CD14-positive monocyte (primary cell): ENCODE measurements around the gene CELF4. TPM values are rescaled to one million over a fixed set of nuclear protein-coding genes. Genes with fewer than 3 reads are reported as not detected.

Experiments used
- DNase-seq, 3 donors: peaks; one replicate each; pipeline ENCODE4 v3.0.0-alpha.2; 2011 to 2022
- H2AFZ ChIP-seq: 2 replicates; pipeline ENCODE4 v1.6.0; 2012; ENCODE audit warnings: mild to moderate bottlenecking, low read depth, low read length, inconsistent platforms; ENCODE audit not compliant: insufficient read depth, poor library complexity, severe bottlenecking
- H3K27ac ChIP-seq, 2 donors: 1 replicate in 1 of 2; 2 replicates in 1 of 2; pipeline ENCODE4 v1.5.1; 2012 to 2013; ENCODE audit warnings: low read length in 2 of 2, control low read depth in 1 of 2, inconsistent platforms in 1 of 2, low read depth in 1 of 2, mild to moderate bottlenecking in 1 of 2
- H3K27me3 ChIP-seq, 2 donors: one replicate each; pipeline versions ENCODE4 v1.6.0 to v1.6.1; 2011 to 2013; ENCODE audit warnings: low read length in 2 of 2; ENCODE audit not compliant: control insufficient read depth in 2 of 2, insufficient read depth in 2 of 2
- H3K36me3 ChIP-seq, 2 donors: replicated peaks in 1 of 2; 1 replicate in 1 of 2; 2 replicates in 1 of 2; pipeline versions ENCODE4 v1.5.1 to v1.6.1; 2012 to 2013; ENCODE audit warnings: low read length in 2 of 2, control low read depth in 1 of 2, inconsistent platforms in 1 of 2, mild to moderate bottlenecking in 1 of 2; ENCODE audit not compliant: insufficient read depth in 2 of 2, control insufficient read depth in 1 of 2
- H3K4me1 ChIP-seq, 2 donors: 1 replicate in 1 of 2; 2 replicates in 1 of 2; pipeline versions ENCODE4 v1.5.1 to v1.6.1; 2012 to 2013; ENCODE audit warnings: low read length in 2 of 2, control low read depth in 1 of 2, inconsistent platforms in 1 of 2, mild to moderate bottlenecking in 1 of 2, moderate library complexity in 1 of 2; ENCODE audit not compliant: insufficient read depth in 2 of 2, control insufficient read depth in 1 of 2
- H3K4me2 ChIP-seq: replicated peaks from 2 replicates; pipeline ENCODE3; 2012; ENCODE audit warnings: low read length, moderate library complexity, mild to moderate bottlenecking; ENCODE audit not compliant: poor library complexity, severe bottlenecking; ENCODE audit errors: extremely low read depth
- H3K4me3 ChIP-seq, 3 experiments: fragments of 200-600 bp in 1 of 3; sonication (generic) in 1 of 3; replicated peaks in 1 of 3; 1 replicate in 2 of 3; 2 replicates in 1 of 3; pipeline ENCODE4 v1.5.1; 2011 to 2013; ENCODE audit warnings: low read length in 3 of 3, mild to moderate bottlenecking in 3 of 3, control low read depth in 2 of 3, low read depth in 2 of 3, inconsistent platforms in 1 of 3, moderate library complexity in 1 of 3
- H3K79me2 ChIP-seq: 2 replicates; pipeline ENCODE4 v1.6.0; 2012; ENCODE audit warnings: mild to moderate bottlenecking, control low read depth, inconsistent platforms, low read length, moderate library complexity; ENCODE audit not compliant: insufficient read depth
- H3K9ac ChIP-seq: 2 replicates; pipeline ENCODE4 v1.6.0; 2017; ENCODE audit warnings: low read length, mild to moderate bottlenecking; ENCODE audit not compliant: insufficient read depth, poor library complexity, severe bottlenecking
- H3K9me3 ChIP-seq, 2 donors: replicated peaks in 1 of 2; 1 replicate in 1 of 2; 2 replicates in 1 of 2; pipeline versions ENCODE4 v1.5.1 to v1.6.1; 2012 to 2013; ENCODE audit warnings: low read length in 2 of 2, control low read depth in 1 of 2; ENCODE audit not compliant: control insufficient read depth in 1 of 2, insufficient read depth in 1 of 2
- H4K20me1 ChIP-seq: 2 replicates; pipeline ENCODE4 v1.6.0; 2012; ENCODE audit warnings: mild to moderate bottlenecking, low read length, control low read depth, moderate library complexity; ENCODE audit not compliant: insufficient read depth
- H3K27ac Mint-ChIP-seq, 7 donors: one replicate each; pipeline ENCODE4 v1.8.0; 2020; ENCODE audit warnings: mild to moderate bottlenecking in 7 of 7, mixed read lengths in 7 of 7, moderate library complexity in 6 of 7, inconsistent platforms in 2 of 7
- H3K27me3 Mint-ChIP-seq, 3 donors: one replicate each; pipeline ENCODE4 v1.8.0; 2021 to 2022; ENCODE audit warnings: low read depth in 3 of 3, mild to moderate bottlenecking in 3 of 3, mixed read lengths in 3 of 3, moderate library complexity in 3 of 3, inconsistent platforms in 1 of 3
- H3K36me3 Mint-ChIP-seq, 2 donors: one replicate each; pipeline ENCODE4 v1.8.0; 2020; ENCODE audit warnings: mixed read lengths in 2 of 2, inconsistent platforms in 1 of 2, mild to moderate bottlenecking in 1 of 2
- H3K4me1 Mint-ChIP-seq: one replicate; pipeline ENCODE4 v1.8.0; 2020; ENCODE audit warnings: mild to moderate bottlenecking, mixed read lengths
- H3K4me3 Mint-ChIP-seq, 2 donors: one replicate each; pipeline ENCODE4 v1.8.0; 2020; ENCODE audit warnings: mild to moderate bottlenecking in 2 of 2, mixed read lengths in 2 of 2, moderate library complexity in 1 of 2
- H3K9me3 Mint-ChIP-seq, 7 donors: one replicate each; pipeline ENCODE4 v1.8.0; 2020 to 2022; ENCODE audit warnings: mixed read lengths in 7 of 7, mild to moderate bottlenecking in 6 of 7, moderate library complexity in 6 of 7, inconsistent platforms in 2 of 7
- CTCF ChIP-seq: fragments of 200-600 bp; IDR thresholded peaks from one replicate; pipeline ENCODE4 v1.8.0; 2022; ENCODE audit warnings: antibody characterized with exemption, mild to moderate bottlenecking
- WGBS: methylation state at CpG from one replicate; pipeline ENCODE4 v1.1.5; 2013; ENCODE audit warnings: missing lambda C conversion rate; ENCODE audit not compliant: insufficient coverage; 5-methylcytosine and 5-hydroxymethylcytosine counted together
- intact Hi-C, 2 donors: fragments of 100-400 bp; cut with micrococcal nuclease; formaldehyde crosslinking; loops; one replicate each; pipeline versions ENCODE4 v1.15.0 to v1.15.1; 2023
- polyA plus RNA-seq, 3 donors: library from polyadenylated mRNA; depleted of rRNA in 1 of 3; unstranded in 2 of 3; stranded (reverse) in 1 of 3; fragments of 300-500 nt in 2 of 3; fragments of >200 nt in 1 of 3; fragmentation: Illumina TruSeq in 2 of 3; gene quantifications; 1 replicate in 2 of 3; 2 replicates in 1 of 3; pipeline ENCODE4 v1.2.3, GENCODE V29; 2012 to 2021

The CELF4 gene
- polyA plus RNA-seq, 3 donors = not detected

GRCh38 chr18:37588289-37588688, 22.7 kb upstream of the CELF4 start:
- no peaks in the 10 kb centered on the region for H3K36me3 Mint-ChIP-seq
- TF ChIP-seq CTCF = no peak
- intact Hi-C loops = loop anchor here in 1 of 2 donors (10.0 kb wide), 1 partner anchor 57 kb away; no protein-coding TSS in a partner anchor
- Histone ChIP-seq H3K79me2 (no peaks in the 10 kb centered on the region), H3K27ac (no peak overlapping the region), H3K4me2 (no peak overlapping the region), H3K4me1 (no peaks in the 10 kb centered on the region), H3K9me3 (no peaks in the 10 kb centered on the region), H4K20me1 (no peaks in the 10 kb centered on the region), H2AFZ (no peak overlapping the region), H3K9ac (no peak overlapping the region), H3K36me3 (no peaks in the 10 kb centered on the region), H3K4me3 (no peak overlapping the region), H3K27me3 (no peaks in the 10 kb centered on the region)
- no peaks in the 10 kb centered on the region for H3K4me1 Mint-ChIP-seq
- WGBS = 62% methylated on average over 2 of the region's 2 CpGs
- no peak overlapping the region for H3K27ac Mint-ChIP-seq
- DNase-seq = no peak
- peaks cover 2 to 4% (median 4%) of the 10 kb centered on the region in 3 donors for H3K27me3 Mint-ChIP-seq
- H3K9me3 Mint-ChIP-seq = peaks cover 0 to 6% (median 2%) of the 10 kb centered on the region in 7 donors
- H3K4me3 Mint-ChIP-seq = no peak overlapping the region

- H3K36me3 ChIP-seq = no peaks in the 10 kb centered on the region
- no peak for TF ChIP-seq CTCF
- Mint-ChIP-seq H3K36me3 (no peaks in the 10 kb centered on the region), H3K4me1 (no peaks in the 10 kb centered on the region), H3K4me3 (no peak overlapping the region), H3K27ac (no peak overlapping the region), H3K27me3 (peaks cover 2 to 8% (median 4%) of the 10 kb centered on the region in 3 donors), H3K9me3 (peaks cover 0 to 6% (median 2%) of the 10 kb centered on the region in 7 donors)
- H3K9ac ChIP-seq = no peak overlapping the region
- no peaks in the 10 kb centered on the region for H3K4me1 ChIP-seq
- WGBS = 83% methylated on average over 4 of the region's 8 CpGs
- H3K4me3 ChIP-seq = no peak overlapping the region
- no peaks in the 10 kb centered on the region for H3K79me2 ChIP-seq
- H2AFZ ChIP-seq = no peak overlapping the region
- no peak for DNase-seq
- H3K27ac ChIP-seq = no peak overlapping the region
- no peaks in the 10 kb centered on the region for H3K9me3 ChIP-seq
- H3K27me3 ChIP-seq = no peaks in the 10 kb centered on the region
- intact Hi-C loops = loop anchor here in 1 of 2 donors (10.0 kb wide), 1 partner anchor 58 kb away; no protein-coding TSS in a partner anchor
- no peak overlapping the region for H3K4me2 ChIP-seq
- H4K20me1 ChIP-seq = no peaks in the 10 kb centered on the region
These were observed 21.1 kb upstream of the CELF4 start for GRCh38 chr18:37586656-37587225.
